Activated naive CD8-positive, alpha-beta T cell treated with anti-CD3 and anti-CD28 coated beads, Interleukin-2, amount 50 U/mL, for 16 hours (primary cell): Measurements from ENCODE around the gene GPR31.
"Not testable (repeated sequence)": the region's sequence is repeated elsewhere in the genome, so short reads cannot be mapped to it uniquely, and the experiment has no call there.

Experiments used
- DNase-seq: peaks from one replicate; pipeline ENCODE4 v3.0.0-alpha.2; 2020; ENCODE audit warnings: low read depth, low spot score

GPR31 gene, protein sequence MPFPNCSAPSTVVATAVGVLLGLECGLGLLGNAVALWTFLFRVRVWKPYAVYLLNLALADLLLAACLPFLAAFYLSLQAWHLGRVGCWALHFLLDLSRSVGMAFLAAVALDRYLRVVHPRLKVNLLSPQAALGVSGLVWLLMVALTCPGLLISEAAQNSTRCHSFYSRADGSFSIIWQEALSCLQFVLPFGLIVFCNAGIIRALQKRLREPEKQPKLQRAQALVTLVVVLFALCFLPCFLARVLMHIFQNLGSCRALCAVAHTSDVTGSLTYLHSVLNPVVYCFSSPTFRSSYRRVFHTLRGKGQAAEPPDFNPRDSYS

DNA sequence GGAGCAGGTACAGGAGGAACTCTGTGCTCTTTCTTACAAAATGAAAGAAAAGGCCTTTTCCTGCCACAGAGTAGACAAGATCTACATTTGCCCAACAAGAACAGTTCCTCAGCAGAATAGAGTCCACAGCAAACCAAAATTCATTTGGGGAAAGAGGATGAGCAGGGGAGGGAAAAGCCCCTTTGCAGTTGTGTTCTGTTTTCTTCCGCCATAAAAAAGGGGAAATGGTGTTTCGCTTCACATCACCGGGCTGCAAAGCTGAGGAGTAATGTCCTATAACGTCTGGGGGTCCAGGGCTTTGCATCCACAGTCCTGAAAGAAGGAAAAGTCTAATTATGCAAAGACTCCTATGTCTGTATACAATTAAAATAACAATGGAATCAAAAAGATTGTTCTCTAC, at the start of gene GPR31:
GPR31 (minus strand) TSS at position 118 of the 400 bp plus-strand sequence. CDS start 149 bp downstream, outside the sequence.
- DNase-seq, result no peak

DNA sequence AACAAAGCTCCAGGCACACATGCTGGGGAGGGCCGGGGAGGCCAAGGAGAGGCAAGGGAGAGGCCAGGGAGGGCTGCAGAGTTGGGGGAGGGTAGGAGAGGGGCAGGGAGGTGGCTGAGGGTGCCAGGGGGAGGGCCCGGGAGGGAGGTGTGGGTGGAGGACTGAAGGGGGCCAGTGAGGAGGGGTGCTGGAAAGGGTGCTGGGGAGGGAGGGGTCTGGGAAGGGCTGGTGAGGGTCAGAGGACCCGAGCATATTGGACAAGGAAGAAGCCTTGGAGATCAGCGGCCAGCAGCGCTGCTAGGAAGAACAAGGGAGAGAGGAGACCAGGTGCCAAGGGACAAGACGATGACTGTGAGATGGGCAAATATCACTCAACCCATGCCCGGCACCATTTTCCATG, 49.7 kb upstream of the GPR31 start:
- no peak for DNase-seq

- not testable (repeated sequence) for DNase-seq
These were observed 47.5 kb upstream of the GPR31 start for GRCh38 chr6:167205316-167205715.

DNA sequence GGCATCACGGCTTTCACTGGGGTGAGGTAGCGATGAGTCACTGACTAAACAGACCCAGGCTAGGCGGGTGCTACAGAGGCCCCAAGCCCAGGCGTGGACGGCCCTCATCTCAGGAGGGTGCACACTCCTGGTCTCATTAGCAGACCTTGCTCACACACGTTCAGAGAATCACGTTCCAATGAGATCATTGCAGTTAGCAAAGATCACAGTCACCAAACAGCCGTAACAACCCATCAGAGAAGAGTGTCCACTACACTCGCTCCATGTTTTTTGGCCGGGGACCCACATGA, 46.2 kb upstream of the GPR31 start:
- DNase-seq, result not testable (repeated sequence)

- DNase-seq, result not testable (repeated sequence)
These were observed 45.7 kb upstream of the GPR31 start for GRCh38 chr6:167203261-167204058.

DNA sequence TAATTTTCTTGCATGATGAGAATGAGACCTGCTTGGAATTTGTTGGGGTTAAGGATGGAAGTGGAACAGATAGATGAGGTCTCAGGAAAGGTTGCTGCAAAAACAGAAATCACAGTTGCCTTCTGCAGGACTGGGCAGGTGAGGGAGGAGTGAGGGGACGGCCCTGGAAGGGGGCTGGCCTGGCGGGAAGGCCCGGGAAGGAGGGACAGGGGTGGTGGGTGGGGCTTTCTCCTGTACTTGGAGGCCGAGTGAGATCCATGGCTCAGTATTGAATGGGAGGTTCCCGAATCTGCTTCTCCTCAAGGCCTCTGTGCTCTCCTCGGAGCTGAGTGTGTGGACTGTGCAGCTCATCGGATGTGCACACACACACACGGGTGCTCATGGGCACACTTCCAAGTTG, 44.8 kb upstream of the GPR31 start:
- not testable (repeated sequence) for DNase-seq

DNA sequence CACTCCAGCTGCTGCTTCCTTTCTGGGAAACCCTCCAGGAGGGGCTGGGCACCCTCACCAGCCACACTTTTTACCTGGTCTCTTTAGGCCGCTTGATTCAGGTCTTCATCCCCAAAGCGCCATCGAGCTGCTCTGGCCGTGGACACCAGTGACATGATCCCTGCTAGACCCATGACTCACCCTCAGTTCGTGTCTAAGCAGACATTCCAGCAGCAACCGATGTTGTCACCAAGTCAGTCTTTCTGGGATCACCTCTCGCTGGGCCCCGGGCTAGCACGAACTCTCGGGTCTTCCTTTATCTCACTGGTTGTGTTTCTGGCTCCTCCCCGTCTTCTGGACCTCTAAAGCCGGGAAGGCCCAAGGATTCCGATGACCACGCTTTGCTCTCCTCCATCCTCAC, 43.0 kb upstream of the GPR31 start:
- no peak for DNase-seq

- not testable (repeated sequence) for DNase-seq
These were observed 38.3 kb upstream of the GPR31 start for GRCh38 chr6:167195941-167196610.

GRCh38 chr6:167193515-167194125, 35.8 kb upstream of the GPR31 start:
- not testable (repeated sequence) for DNase-seq

- not testable (repeated sequence) for DNase-seq
These were observed 33.3 kb upstream of the GPR31 start for GRCh38 chr6:167191043-167191583.

DNA sequence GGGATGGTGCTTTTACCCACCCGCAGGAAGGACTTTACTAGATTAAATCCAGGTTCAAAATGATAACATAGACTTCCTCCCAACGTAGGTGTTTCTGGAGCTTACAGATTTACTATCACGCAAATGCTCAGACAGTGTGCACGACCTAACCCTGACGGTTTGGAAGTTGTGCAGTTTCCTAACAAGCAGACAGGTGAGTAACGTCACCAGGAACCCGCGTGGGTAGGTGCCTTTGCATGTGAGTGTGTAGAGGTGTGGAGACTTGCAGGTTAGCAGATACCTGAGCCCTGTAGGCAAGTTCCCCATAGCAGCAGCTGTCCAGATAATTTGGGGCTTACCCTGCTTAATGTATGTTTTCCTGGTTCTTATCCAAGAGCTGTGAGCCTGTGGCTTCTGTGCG, 29.5 kb upstream of the GPR31 start:
- not testable (repeated sequence) for DNase-seq

DNA sequence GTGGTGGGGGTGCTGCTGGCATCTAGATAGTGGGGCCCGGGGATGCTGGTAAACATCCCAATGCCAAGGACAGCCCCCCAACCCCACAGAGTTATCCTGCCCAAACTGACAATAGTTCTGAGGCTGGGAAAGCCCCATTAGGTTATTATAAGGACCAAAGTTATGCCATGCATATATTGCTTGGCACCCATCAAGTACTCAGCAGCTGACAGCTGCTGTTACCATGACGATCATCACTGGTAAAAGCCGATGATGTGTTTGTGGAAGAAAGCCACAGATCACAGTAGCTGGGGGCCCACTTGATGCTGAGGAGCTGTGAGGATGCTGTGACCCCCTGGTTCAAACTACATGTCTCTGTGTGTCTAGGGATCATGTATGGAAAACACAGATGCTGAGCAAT, 27.3 kb upstream of the GPR31 start:
- DNase-seq, result not testable (repeated sequence)

GRCh38 chr6:167182913-167183314, 25.1 kb upstream of the GPR31 start:
- not testable (repeated sequence) for DNase-seq

DNA sequence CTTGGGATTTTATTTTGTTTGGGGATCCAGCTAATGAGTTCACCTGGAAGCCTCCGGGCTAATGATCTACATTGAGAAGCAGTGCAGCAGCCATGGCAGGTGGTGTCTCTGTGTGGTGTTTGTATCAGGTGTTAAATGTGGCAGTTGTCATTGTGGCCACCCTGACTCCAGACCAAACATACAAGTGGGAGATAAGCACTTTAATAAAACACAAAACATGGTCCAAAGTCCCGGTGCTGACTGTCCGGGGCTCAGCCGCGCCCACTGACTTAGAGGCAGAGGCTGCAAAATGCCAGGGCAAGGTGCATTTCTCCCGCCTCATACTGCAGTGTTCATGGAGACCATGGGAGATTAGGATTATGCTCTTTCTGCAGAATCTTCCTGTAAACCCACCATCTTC, 23.6 kb upstream of the GPR31 start:
- not testable (repeated sequence) for DNase-seq

DNA sequence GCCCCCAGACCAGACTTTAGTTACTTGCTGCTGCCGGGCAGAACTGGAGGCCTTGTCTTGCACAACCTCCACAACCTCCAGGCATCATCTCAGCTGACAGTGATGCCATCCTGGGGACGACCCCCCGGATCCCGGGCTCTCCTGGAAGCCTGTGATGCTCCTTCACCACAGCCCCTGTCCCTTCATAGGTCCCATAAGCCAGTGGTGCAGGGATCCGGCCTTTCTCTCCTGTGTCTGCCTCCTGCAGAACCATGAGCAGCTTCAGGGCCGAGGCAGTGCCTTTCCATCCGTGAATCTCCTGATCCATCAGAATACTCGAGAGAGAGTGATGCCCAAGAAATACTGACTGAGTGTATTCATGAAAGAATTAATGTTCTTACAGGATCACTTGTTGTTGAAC, 22.3 kb upstream of the GPR31 start:
- DNase-seq, result not testable (repeated sequence)

DNA sequence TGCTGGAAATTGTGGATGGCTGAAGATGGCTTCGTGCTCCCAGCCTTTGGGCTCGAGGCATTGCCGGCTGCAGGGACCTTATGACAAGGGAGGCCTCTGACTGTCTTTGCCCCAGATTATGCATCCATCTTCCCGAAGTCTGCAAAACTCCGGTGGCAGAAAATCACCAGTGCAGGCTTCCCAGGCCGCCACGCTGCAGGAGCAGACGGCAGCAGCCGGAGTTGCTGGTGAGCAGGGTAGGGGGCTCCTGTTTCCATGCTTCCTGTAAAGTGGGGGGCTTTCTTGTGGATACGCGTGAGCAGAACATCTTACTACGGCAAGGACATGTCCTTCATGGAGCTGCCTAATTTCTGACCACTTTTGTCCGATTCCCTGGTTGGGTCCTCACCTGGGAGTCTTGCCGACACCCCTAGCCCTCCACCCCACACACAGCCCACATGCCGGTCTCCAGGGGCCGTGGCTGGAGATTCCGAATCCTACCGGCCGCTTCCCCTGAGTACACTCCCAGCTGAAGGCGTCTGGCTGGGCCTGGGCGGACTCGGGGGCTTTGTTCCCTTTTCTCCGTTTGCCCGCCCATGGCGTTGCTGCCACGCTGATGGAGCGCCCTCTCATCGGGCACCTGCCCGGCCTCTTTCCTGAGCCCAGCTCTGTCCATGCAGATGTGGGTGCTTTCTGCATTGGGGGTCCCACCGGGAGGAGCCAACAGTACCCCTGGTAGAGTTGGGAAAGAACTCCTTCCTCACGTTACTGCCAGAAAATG, 21.3 kb upstream of the GPR31 start:
- DNase-seq, result not testable (repeated sequence)

- DNase-seq, result not testable (repeated sequence)
These were observed 19.5 kb upstream of the GPR31 start for GRCh38 chr6:167177271-167177670.

DNA sequence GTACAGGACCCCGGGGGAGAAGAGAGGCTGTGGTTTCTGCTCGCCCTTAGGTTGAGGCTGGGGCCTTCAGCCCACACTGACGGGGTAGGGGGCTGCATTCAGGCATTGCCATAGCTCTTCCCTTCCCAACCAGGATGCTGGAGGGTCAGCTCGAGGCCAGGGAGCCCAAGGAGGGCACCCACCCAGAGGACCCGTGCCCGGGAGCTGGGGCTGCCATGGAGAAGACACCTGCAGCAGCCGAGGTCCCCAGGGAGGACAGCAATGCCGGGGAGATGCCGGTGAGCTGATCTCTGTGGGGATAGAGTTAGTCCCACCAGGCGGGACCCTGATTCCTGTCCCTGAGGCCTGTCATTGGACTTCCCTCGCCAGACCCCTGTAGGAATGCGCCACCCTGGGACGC, 14.2 kb upstream of the GPR31 start:
- DNase-seq, result not testable (repeated sequence)

- DNase-seq, result not testable (repeated sequence)
These were observed 13.5 kb upstream of the GPR31 start for GRCh38 chr6:167171300-167171699.

DNA sequence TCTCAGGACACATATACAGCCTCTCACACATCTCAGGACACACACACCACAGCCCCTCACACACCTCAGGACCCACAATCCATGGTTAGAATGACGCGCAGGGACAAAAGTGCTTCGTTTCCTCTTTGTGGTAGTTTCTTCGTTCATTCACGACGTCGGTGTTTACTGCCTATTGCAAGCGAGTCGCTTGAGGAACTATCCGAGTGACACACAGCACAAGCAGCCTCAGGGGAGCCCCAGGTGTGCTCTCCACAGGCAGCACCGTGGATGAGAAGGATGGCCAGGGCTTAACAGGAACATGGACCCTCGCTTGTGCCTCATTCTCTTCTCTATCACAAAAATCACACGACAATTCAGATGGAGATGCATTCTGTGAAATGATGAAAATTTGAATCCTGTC, 12.1 kb upstream of the GPR31 start:
- not testable (repeated sequence) for DNase-seq

DNA sequence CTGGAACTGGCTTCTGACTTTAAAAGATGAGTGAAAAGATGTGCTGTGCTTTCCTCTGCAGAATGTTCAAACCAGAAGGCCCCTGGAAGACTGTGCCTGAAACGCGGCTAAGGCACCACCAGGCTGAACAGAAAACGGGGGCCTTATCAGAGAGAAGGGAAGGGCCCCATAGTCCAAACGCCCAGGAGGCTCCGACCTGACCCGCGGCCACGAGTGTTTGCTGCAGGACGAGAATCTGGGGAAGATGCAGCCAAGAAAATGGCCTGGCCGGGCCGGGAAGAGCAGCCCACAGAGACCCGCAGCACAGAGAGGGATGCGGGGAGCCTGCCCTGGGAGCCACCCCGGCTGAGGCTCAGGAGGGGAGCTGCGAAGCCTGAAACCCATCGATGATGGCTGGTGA, 10.5 kb upstream of the GPR31 start:
- not testable (repeated sequence) for DNase-seq
